GM19025 (cell line): ENCODE measurements around the gene ZNF577.
"Not testable (repeated sequence)": the region's sequence is repeated elsewhere in the genome, so short reads cannot be mapped to it uniquely, and the experiment has no call there.

Experiments used
- ATAC-seq: cut with Tn5 transposase; IDR thresholded peaks from one replicate; pipeline ENCODE4 v1.9.1; 2021; ENCODE audit warnings: mild to moderate bottlenecking, low read depth, moderate library complexity; ENCODE audit not compliant: unreplicated experiment

The ZNF577 gene

GRCh38 chr19:51887522-51888498 is at the start of gene ZNF577:
ZNF577 (minus strand) TSS chr19:51887951; CDS start chr19:51880382, 7,569 bp downstream.
- ATAC-seq, result no peak

- ATAC-seq, result no peak
Observed at GRCh38 chr19:51931921-51932320, 44.2 kb upstream of the ZNF577 start.

DNA sequence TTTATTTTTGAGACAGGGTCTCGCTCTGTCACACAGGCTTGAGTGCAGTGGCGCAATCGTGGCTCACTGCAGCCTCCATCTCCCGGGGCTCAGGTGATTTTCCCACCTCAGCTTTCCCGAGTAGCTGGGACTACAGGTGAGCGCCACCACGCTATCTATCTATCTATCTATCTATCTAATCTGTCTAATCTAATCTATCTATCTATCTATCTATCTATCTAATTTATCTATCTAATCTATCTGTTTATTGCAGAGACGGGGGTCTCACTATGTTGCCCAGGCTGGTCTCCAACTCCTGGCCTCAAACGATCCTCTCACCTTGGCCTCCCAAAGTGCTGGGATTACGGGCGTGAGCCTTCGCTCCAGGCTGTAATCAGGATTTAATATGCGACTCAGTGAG is 40.1 kb upstream of the ZNF577 start:
- no peak for ATAC-seq

- ATAC-seq, result peak; percentile 82
Observed at GRCh38 chr19:51926784-51927741, 39.3 kb upstream of the ZNF577 start, which contains the start of gene ZNF613. ZNF613 (plus strand) TSS chr19:51927472; CDS start chr19:51936221, 8,749 bp downstream.

DNA sequence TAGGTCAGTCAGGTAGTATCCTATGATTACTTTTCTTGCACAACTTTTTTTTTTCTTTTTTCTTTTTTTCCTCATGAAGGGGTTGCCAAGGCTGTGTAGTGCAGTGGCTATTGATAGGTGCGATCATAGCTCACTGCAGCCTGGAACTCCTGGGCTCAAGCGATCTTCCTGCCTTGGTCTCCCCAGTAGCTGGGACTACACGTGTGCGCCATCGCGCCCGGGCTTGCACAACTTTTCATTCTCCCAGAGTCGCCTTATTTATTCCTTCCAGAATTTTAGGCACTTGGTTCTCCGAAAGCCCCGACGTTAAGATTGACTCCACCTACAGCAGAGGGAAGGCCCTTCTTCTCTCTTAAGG is 38.7 kb upstream of the ZNF577 start:
- no peak for ATAC-seq

DNA sequence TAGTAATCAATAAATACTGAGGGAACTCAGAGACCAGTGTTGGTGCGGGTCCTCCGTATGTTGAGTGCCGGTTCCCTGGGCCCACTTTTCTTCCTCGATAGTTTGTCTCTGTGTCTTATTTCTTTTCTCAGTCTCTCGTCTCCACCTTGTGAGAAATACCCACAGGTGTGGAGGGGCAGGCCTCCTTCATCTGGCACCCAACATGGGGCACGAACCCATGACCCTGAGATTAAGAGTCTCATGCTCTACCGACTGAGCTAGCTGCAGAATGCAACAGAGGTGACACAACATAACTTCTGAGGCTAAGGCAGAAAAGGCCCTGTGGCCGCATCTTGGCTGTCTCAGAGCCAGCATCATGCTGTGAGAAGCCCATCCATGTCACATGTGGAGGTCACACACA is 34.2 kb upstream of the ZNF577 start:
- ATAC-seq, result no peak

GRCh38 chr19:51919606-51920005 is 31.9 kb upstream of the ZNF577 start:
- ATAC-seq, result no peak

GRCh38 chr19:51916167-51916566 is 28.4 kb upstream of the ZNF577 start:
- ATAC-seq, result no peak

GRCh38 chr19:51915324-51915867 is 27.6 kb upstream of the ZNF577 start:
- ATAC-seq, result no peak

- ATAC-seq, result not testable (repeated sequence)
Observed at GRCh38 chr19:51907981-51908380, 20.2 kb upstream of the ZNF577 start.

DNA sequence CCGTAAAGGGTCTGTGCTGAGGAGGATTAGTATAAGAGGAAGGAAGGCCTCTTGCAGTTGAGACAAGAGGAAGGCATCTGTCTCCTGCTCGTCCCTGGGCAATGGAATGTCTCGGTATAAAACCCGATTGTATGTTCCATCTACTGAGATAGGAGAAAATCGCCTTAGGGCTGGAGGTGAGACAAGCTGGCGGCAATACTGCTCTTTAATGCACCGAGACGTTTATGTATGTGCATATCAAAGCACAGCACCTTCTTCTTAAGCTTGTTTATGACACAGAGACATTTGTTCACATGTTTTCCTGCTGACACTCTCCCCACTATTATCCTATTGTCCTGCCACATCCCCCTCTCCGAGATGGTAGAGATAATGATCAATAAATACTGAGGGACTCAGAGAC is 18.4 kb upstream of the ZNF577 start:
- ATAC-seq, result not testable (repeated sequence)

DNA sequence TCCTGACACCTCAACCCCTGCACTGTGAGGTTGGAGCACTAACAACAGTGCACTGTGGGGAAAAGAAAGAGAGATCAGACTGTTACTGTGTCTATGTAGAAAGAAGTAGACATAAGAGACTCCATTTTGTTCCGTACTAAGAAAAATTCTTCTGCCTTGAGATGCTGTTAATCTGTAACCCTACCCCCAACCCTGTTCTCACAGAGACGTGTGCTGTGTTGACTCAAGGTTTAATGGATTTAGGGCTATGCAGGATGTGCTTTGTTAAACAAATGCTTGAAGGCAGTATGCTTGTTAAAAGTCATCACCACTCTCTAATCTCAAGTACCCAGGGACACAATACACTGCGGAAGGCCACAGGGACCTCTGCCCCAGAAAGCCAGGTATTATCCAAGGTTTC is 17.9 kb upstream of the ZNF577 start:
- ATAC-seq, result not testable (repeated sequence)

- no peak for ATAC-seq
Observed at GRCh38 chr19:51905206-51905605, 17.5 kb upstream of the ZNF577 start.

DNA sequence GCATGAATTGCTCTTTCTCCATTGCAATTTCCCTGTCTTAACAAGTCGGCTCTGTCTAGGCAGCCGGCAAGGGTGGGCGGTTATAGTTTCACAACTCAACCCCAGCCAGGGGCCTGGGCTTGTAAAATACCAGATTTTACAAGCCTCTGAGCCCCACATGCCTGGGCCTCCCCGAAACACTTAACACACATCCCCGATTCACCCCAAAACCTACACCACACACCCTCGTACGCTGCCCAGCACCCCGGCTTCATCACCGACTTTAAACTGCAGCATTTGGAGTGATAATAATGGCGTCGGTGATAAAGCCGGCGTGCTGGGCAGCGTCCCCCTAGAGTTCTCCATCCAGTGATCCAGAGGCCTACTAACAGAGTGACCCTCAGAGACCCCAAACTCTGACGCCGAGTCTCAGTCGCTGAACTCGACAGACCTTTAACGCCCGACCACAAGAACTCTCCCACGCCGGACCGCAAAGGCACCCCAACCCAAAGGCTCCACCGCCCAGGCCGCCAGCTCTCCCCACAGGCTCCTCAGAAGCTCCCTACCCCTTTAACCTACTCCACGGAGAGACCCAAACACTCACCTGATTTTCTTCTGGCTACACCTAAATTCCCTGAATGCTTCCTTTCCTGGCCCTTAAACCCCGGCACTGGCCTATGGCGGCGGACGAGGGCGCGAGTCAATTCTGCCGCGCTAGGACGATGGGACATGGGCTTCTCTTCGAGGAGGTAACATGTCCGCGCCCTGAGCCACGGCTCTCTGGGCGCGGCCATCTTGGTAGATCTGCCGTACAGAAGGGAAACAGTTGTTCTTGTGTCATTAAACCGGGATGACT is 16.8 kb upstream of the ZNF577 start, which contains the start of gene ZNF649:
TSS of gene ZNF649 (minus strand) at position 687 of the 835 bp plus-strand sequence. CDS start 4,910 bp downstream, outside the sequence.
- peak; percentile 58 for ATAC-seq

- no peak for ATAC-seq
Observed at GRCh38 chr19:51903192-51903591, 15.4 kb upstream of the ZNF577 start.

DNA sequence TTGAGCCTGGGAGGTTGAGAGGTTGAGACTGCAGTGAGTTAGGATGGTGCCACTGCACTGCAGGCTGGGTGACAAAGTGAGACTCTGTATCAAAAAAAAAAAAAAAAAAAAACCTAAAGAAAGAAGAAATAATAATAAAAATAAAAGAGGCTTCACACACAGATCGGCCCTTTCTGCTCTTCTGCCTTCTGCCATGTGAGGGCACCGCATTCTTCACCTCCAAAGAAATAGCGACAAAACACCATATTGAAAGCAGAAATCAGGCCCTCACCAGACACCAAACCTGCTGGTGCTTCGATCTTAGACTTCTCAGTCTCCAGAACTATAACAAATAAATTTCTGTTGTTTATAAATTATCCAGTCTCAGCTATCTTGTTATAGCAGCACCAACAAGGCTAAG is 14.1 kb upstream of the ZNF577 start:
- ATAC-seq, result no peak

DNA sequence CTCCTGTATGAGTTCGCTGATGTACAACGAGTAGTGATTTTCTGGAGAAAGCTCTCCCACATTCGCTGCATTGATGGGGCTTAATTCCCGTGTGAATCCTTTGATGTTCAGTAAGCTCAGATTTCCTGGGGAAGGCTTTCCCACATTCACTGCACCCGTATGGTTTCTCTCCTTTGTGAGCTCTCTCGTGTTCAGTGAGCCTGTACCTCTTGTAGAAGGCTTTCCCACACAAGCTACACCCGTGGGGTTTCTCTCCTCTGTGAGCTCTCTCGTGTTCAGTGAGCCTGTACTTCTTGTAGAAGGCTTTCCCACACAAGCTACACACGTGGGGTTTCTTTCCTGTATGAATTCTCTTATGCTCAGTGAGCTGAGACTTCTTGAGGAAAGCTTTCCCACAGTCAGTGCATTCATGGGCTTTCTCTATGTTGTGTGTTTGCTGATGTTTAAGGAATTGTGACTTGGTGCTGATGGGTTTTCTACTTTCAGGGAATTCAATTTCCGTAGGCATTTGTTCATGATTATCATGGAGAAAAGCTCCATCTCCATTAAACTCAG is 3.5 kb upstream of the ZNF577 start:
- no peak for ATAC-seq

DNA sequence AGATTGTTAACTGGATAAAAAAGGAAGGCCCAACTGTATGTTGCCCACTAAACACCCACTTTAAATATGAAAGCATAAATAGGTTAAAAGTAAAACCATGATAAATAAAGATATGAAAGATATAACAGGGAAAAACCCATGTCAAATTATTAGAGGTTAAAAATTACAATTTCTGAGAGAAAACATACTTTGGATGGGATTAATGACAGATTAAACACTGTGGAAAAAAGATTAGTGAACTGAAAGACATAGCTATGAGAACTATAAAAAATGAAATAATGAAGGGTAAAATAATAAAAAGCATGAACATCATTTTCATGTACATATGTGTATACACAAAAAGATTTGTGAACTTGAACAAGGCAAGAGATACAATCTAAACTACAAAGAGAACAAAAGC is 2.2 kb upstream of the ZNF577 start:
- ATAC-seq, result no peak

DNA sequence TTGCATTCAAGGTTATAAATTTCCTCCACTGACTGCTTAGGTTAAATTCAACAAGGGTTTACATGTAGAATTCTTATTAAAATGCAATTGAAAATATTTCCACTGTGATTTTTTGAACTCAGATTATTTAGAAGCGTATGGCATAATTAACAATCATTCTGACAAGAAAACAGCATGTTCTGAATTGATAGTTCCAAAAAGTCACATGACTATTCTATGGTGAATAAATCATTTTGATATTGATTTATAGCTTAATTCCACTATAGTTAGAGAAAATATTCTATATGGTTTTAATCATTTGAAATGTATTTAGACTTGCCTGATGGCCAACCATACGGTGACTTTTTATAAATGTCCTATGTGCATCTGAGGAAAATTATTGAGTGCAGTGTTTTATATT is 3.0 kb downstream of the ZNF577 start:
- no peak for ATAC-seq
